HEK293 (cell line): Measurements from ENCODE around the gene DOCK4.

Experiments
- CTCF ChIP-seq: fragments of 450-650 bp; formaldehyde crosslinking; IDR thresholded peaks from 2 replicates; pipeline ENCODE4 v1.5.1; 2016; ENCODE audit warnings: missing biosample characterization, missing genetic modification characterization
- HOXA7 ChIP-seq: sonication (generic); formaldehyde crosslinking; IDR thresholded peaks from 2 replicates; pipeline ENCODE4 v1.8.1; 2022; ENCODE audit warnings: missing genetic modification reagents, borderline replicate concordance
- MEIS1 ChIP-seq: sonication (generic); formaldehyde crosslinking; IDR thresholded peaks from 2 replicates; pipeline ENCODE4 v1.8.1; 2022; ENCODE audit warnings: missing genetic modification reagents, mild to moderate bottlenecking, borderline replicate concordance
- SP2 ChIP-seq: fragments of 450-650 bp; formaldehyde crosslinking; IDR thresholded peaks from 2 replicates; pipeline ENCODE4 v1.5.1; 2016; ENCODE audit warnings: missing biosample characterization, missing genetic modification characterization
- ZFP3 ChIP-seq: fragments of 450-650 bp; formaldehyde crosslinking; IDR thresholded peaks from 2 replicates; pipeline ENCODE4 v1.5.1; 2016; ENCODE audit warnings: low read depth, missing biosample characterization, missing genetic modification characterization
- ZNF138 ChIP-seq: fragments of 450-650 bp; formaldehyde crosslinking; IDR thresholded peaks from 2 replicates; pipeline ENCODE4 v1.5.1; 2016; ENCODE audit warnings: missing biosample characterization, missing genetic modification characterization, borderline replicate concordance
- ZNF148 ChIP-seq: fragments of 450-650 bp; formaldehyde crosslinking; IDR thresholded peaks from 2 replicates; pipeline ENCODE4 v1.5.0; 2017; ENCODE audit warnings: missing biosample characterization, missing genetic modification characterization, borderline replicate concordance
- ZNF302 ChIP-seq: fragments of 450-650 bp; formaldehyde crosslinking; IDR thresholded peaks from 2 replicates; pipeline ENCODE4 v1.5.1; 2016; ENCODE audit warnings: missing biosample characterization, missing genetic modification characterization, low read depth
- ZNF324 ChIP-seq: fragments of 450-650 bp; formaldehyde crosslinking; IDR thresholded peaks from 2 replicates; pipeline ENCODE4 v1.5.1; 2016; ENCODE audit warnings: missing biosample characterization, missing genetic modification characterization
- ZNF692 ChIP-seq: fragments of 450-650 bp; formaldehyde crosslinking; IDR thresholded peaks from 2 replicates; pipeline ENCODE4 v1.5.1; 2016; ENCODE audit warnings: missing biosample characterization, missing genetic modification characterization
- ZSCAN30 ChIP-seq: fragments of 450-650 bp; IDR thresholded peaks from 2 replicates; pipeline ENCODE4 v1.5.1; 2018; ENCODE audit warnings: missing biosample characterization, mild to moderate bottlenecking, missing genetic modification characterization, moderate library complexity
- TF ChIP-seq, protein P1 (sequence below): fragments of 450-650 bp; formaldehyde crosslinking; IDR thresholded peaks from 2 replicates; pipeline ENCODE4 v1.5.1; 2016; ENCODE audit warnings: missing biosample characterization, missing genetic modification characterization

GRCh38 chr7:112083776-112084355 is 122.3 kb downstream of the DOCK4 start:
- no peak for TF ChIP-seq CTCF (tag by site-specific recombination)
- no peak for TF ChIP-seq ZNF692 (tag by site-specific recombination)
- TF ChIP-seq ZNF138 (tag by site-specific recombination), result no peak
- no peak for TF ChIP-seq ZFP3 (tag by site-specific recombination)
- no peak for TF ChIP-seq HOXA7 (CRISPR knock-in tag)
- no peak for TF ChIP-seq ZNF148
- no peak for TF ChIP-seq SP2
- no peak for TF ChIP-seq MEIS1 (CRISPR knock-in tag)
- no peak for TF ChIP-seq ZNF324 (tag by site-specific recombination)
- TF ChIP-seq, protein P1, sequence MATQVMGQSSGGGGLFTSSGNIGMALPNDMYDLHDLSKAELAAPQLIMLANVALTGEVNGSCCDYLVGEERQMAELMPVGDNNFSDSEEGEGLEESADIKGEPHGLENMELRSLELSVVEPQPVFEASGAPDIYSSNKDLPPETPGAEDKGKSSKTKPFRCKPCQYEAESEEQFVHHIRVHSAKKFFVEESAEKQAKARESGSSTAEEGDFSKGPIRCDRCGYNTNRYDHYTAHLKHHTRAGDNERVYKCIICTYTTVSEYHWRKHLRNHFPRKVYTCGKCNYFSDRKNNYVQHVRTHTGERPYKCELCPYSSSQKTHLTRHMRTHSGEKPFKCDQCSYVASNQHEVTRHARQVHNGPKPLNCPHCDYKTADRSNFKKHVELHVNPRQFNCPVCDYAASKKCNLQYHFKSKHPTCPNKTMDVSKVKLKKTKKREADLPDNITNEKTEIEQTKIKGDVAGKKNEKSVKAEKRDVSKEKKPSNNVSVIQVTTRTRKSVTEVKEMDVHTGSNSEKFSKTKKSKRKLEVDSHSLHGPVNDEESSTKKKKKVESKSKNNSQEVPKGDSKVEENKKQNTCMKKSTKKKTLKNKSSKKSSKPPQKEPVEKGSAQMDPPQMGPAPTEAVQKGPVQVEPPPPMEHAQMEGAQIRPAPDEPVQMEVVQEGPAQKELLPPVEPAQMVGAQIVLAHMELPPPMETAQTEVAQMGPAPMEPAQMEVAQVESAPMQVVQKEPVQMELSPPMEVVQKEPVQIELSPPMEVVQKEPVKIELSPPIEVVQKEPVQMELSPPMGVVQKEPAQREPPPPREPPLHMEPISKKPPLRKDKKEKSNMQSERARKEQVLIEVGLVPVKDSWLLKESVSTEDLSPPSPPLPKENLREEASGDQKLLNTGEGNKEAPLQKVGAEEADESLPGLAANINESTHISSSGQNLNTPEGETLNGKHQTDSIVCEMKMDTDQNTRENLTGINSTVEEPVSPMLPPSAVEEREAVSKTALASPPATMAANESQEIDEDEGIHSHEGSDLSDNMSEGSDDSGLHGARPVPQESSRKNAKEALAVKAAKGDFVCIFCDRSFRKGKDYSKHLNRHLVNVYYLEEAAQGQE (tag by site-specific recombination), result no peak
- no peak for TF ChIP-seq ZNF302 (tag by site-specific recombination)
- TF ChIP-seq ZSCAN30 (tag by site-specific recombination), result no peak
